Measurements from ENCODE around the gene FAM117A. TPM values are rescaled to one million over a fixed set of nuclear protein-coding genes. Genes with fewer than 3 reads are reported as not detected.

The FAM117A gene, protein sequence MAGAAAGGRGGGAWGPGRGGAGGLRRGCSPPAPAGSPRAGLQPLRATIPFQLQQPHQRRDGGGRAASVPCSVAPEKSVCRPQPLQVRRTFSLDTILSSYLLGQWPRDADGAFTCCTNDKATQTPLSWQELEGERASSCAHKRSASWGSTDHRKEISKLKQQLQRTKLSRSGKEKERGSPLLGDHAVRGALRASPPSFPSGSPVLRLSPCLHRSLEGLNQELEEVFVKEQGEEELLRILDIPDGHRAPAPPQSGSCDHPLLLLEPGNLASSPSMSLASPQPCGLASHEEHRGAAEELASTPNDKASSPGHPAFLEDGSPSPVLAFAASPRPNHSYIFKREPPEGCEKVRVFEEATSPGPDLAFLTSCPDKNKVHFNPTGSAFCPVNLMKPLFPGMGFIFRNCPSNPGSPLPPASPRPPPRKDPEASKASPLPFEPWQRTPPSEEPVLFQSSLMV
- total RNA-seq = 10.4 and 12.2 TPM in 2 replicates
- 24.1 and 27.2 TPM in 2 replicates for polyA plus RNA-seq
- 19.4 and 21.5 TPM in 2 replicates for polyA plus RNA-seq (2011; cell fraction: cytosol; rRNA removed)
- 14.2 and 20.0 TPM in 2 replicates for polyA plus RNA-seq (2011; cell fraction: nucleus; rRNA removed)
- polyA plus RNA-seq (2012) = 4.6 and 6.6 TPM in 2 replicates
- polyA minus RNA-seq = 17.4 and 19.0 TPM in 2 replicates
- polyA minus RNA-seq (2011; cell fraction: cytosol; rRNA and poly(A)+ RNA removed) = not detected
- polyA minus RNA-seq (2011; cell fraction: nucleus; rRNA and poly(A)+ RNA removed) = 5.7 and 8.5 TPM in 2 replicates
- percentile 55 among the genes with signal in this experiment for Bru-seq, nascent RNA
- BruChase-seq, experiment 1, labeled RNA remaining after a 6-hour chase = percentile 43 among the genes with signal in this experiment
- percentile 44 among the genes with signal in this experiment for BruChase-seq, experiment 2, labeled RNA remaining after a 2-hour chase
- long read RNA-seq, transcript FAM117A-201 (8 exons, 2,365 nt) = major isoform, 24 of 30 reads
- long read RNA-seq, partial matches to known transcripts = 1 of 30 reads
- long read RNA-seq, other reads (novel, unspliced or antisense) = 4 of 30 reads

DNA sequence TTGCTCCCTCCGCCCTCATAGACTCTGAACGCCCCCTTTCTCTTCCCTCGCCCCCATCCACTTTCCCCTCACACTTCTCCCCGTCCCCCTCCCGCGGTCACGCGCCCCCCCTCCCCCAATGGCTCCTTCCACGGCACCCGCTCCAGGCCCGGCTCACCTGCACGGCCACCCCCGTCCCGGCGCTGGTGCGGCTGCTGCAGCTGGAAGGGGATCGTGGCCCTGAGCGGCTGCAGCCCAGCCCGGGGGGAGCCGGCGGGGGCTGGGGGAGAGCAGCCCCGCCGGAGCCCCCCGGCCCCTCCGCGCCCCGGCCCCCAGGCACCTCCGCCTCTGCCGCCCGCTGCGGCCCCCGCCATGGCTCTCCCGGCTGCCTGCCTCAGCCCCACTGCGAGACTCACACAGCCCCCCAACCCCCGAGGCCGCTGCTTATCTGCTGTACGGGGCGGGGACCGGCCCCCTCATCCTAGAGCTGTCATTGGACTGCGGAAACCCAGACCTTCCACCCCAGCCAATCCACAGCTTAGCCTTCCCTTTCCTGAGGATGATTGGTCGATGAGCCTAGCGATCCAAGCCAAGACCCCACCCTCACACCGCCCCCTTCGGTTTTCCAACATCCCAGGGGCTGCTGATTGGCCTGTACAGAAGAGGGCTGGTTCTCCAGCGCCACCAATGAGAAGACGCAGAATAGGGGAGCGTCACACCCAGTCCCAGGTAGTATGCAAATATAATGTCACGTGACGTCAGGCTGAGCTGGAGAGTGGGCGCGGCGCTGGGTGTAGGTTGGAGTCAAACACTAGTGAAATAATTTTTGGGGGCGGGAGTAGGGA, at the start of gene FAM117A:
TSS of gene FAM117A (minus strand) at position 397 of the 824 bp plus-strand sequence. CDS start at position 353, 44 bp downstream.
- Histone ChIP-seq H3K4me1 (ENCODE audit: control insufficient read depth, extremely low read depth, insufficient read depth, low read length) (peaks cover 14% of the 10 kb centered on the region), H3K27me3 (ENCODE audit: control insufficient read depth in 2 of 2, insufficient read depth in 2 of 2, low read length in 2 of 2) (peaks cover 15 to 42% of the 10 kb centered on the region in 2 experiments), H4K20me1 (replicated peaks; ENCODE audit: control insufficient read depth, extremely low read depth, insufficient read depth, low read length) (no peaks in the 10 kb centered on the region), H3K79me2 (ENCODE audit: control insufficient read depth, insufficient read depth, low read length) (no peaks in the 10 kb centered on the region), H3K4me3 (replicated peaks in 1 of 3; ENCODE audit: insufficient read depth in 1 of 3, low read depth in 1 of 3, low read length in 3 of 3) (peak within 1 kb of the TSS; percentile 63 to 86 (median 67)), H3K4me2 (ENCODE audit: insufficient read depth, low read length) (peak within 1 kb of the TSS; percentile 92), H3K27ac (ENCODE audit: insufficient read depth, low read depth, low read length) (no peak within 1 kb of the TSS), H3K9ac (replicated peaks; ENCODE audit: extremely low read depth, insufficient read depth, low read length) (peak within 1 kb of the TSS; percentile 29), H2AFZ (ENCODE audit: low read depth, low read length) (peak within 1 kb of the TSS; percentile 88), H3K9me1 (replicated peaks; ENCODE audit: control insufficient read depth, extremely low read depth, insufficient read depth, low read length) (no peaks in the 10 kb centered on the region), H3K9me3 (replicated peaks; ENCODE audit: control insufficient read depth, insufficient read depth, low read length) (no peaks in the 10 kb centered on the region), H3K36me3 (ENCODE audit: control insufficient read depth in 2 of 2, extremely low read depth in 1 of 2, insufficient read depth in 2 of 2, low read length in 2 of 2) (no peaks in the 10 kb centered on the region)
- FAIRE-seq = peak; percentile 98
- no TSS peak for BruUV-seq (replicated peaks)
- peak; percentile 70 for TF ChIP-seq POLR2AphosphoS5 (IDR thresholded peaks at IDR 0.05; ENCODE audit: insufficient read depth, low read depth, low read length)
- TF ChIP-seq, protein P1, sequence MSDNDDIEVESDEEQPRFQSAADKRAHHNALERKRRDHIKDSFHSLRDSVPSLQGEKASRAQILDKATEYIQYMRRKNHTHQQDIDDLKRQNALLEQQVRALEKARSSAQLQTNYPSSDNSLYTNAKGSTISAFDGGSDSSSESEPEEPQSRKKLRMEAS (IDR thresholded peaks at IDR 0.05; ENCODE audit: insufficient read depth, insufficient read length) = no peak
- no peak for TF ChIP-seq EZH2 (IDR thresholded peaks at IDR 0.05; ENCODE audit: borderline replicate concordance, low read depth, low read length, severe bottlenecking)
- TF ChIP-seq CTCF (IDR thresholded peaks at IDR 0.05; ENCODE audit: extremely low read depth in 1 of 2, insufficient read depth in 1 of 2, low read depth in 1 of 2, low read length in 2 of 2) = no peak
- no peak for TF ChIP-seq GATA2 (IDR thresholded peaks at IDR 0.05; ENCODE audit: insufficient read depth, insufficient read length, low read depth, low read length)
- TF ChIP-seq FOS (IDR thresholded peaks at IDR 0.05; ENCODE audit: borderline replicate concordance, insufficient read depth, low read length) = no peak
- peak; percentile 54 for TF ChIP-seq POLR2A (IDR thresholded peaks at IDR 0.05; ENCODE audit: low read depth, low read length)
- no peak for TF ChIP-seq MYC (IDR thresholded peaks at IDR 0.05; ENCODE audit: low read depth, low read length)
- TF ChIP-seq JUN (IDR thresholded peaks at IDR 0.05; ENCODE audit: borderline replicate concordance, insufficient read depth, insufficient read length, low read depth) = no peak
- POLR2A ChIA-PET = interaction anchor here (0.6 to 2.9 kb wide), 20 partner anchors 11 to 301 kb away, joined by 3 to 39 read pairs (median 6); partner anchors contain the start of genes KAT7 and SLC35B1
- DNase-seq (ENCODE audit: low read depth, low spot score) = peak; percentile 99
- CTCF ChIA-PET = interaction anchor here (0.8 to 3.4 kb wide), 16 partner anchors 10 to 233 kb away, joined by 3 to 22 read pairs (median 4); partner anchors contain the start of genes KAT7 and SLC35B1
- dilution Hi-C loops (cut with MboI; ENCODE audit: extremely low pct_ligation_motif_present, low sequenced_read_pairs) = no loop called here
- intact Hi-C loops (cut with micrococcal nuclease) = loop anchor here (1.0 kb wide), 3 partner anchors 11 to 56 kb away; partner anchors contain the start of gene KAT7

Data from endothelial cell of umbilical vein (primary cell).